GM12873 (cell line): ENCODE results near the gene FOXK2.

Experiments
- TF ChIP-seq, protein P1 (sequence below): IDR thresholded peaks from 2 replicates; pipeline ENCODE4 v1.5.1; 2012; ENCODE audit warnings: low read depth, mild to moderate bottlenecking, moderate library complexity, low read length, control low read depth; ENCODE audit not compliant: insufficient read depth; ENCODE audit errors: missing control alignments

Gene FOXK2

DNA sequence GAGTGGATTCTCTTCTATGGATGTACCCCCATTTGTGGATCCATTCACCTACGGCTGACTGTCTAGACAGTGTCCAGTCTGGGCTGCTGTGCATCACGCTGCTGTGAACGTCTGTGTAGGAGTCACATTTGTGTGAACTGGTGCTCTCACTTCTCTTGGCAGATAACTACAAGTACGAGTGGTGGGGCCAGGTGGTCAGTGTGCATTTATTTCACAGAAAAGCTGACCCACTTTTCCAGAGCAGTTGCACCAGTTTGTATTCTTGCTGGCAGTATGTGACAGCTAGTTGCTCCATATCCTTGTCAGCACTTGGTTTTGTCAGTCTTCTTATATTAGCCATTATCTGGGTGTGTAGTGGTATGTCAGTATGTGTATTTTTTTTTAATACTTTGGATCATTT is 28.4 kb downstream of the FOXK2 start:
- TF ChIP-seq, protein P1, sequence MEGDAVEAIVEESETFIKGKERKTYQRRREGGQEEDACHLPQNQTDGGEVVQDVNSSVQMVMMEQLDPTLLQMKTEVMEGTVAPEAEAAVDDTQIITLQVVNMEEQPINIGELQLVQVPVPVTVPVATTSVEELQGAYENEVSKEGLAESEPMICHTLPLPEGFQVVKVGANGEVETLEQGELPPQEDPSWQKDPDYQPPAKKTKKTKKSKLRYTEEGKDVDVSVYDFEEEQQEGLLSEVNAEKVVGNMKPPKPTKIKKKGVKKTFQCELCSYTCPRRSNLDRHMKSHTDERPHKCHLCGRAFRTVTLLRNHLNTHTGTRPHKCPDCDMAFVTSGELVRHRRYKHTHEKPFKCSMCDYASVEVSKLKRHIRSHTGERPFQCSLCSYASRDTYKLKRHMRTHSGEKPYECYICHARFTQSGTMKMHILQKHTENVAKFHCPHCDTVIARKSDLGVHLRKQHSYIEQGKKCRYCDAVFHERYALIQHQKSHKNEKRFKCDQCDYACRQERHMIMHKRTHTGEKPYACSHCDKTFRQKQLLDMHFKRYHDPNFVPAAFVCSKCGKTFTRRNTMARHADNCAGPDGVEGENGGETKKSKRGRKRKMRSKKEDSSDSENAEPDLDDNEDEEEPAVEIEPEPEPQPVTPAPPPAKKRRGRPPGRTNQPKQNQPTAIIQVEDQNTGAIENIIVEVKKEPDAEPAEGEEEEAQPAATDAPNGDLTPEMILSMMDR: no peak

DNA sequence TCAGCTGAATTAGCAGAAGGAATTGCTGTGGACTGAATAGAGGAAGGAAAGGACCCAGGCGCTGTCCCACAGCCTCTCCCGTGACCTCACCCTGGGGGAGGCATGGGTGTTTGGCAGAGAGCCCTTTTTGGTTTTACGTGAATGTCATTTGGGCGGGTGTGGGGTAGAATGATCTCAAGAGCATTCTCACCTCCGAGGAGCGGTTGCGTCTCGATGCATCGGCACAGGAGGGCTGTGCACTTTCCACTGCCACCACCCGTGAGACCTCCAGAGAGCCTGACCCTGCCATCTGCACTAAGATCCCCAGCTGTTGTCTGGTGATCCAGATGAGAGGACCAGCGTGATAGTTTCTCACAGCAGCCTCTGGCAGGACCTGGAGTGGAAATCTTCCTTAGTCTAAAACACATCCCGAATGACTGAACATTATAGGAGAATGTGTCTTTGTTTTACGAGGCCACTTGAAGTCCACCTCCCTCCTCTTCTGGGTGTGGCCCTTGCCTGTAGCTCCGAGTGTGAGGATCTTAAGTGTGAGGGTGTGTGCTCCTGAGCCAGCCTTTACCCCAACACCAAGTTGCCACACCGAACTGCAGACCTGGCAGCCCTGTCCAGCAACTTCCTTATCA is 29.3 kb downstream of the FOXK2 start:
- TF ChIP-seq, protein P1: no peak

DNA sequence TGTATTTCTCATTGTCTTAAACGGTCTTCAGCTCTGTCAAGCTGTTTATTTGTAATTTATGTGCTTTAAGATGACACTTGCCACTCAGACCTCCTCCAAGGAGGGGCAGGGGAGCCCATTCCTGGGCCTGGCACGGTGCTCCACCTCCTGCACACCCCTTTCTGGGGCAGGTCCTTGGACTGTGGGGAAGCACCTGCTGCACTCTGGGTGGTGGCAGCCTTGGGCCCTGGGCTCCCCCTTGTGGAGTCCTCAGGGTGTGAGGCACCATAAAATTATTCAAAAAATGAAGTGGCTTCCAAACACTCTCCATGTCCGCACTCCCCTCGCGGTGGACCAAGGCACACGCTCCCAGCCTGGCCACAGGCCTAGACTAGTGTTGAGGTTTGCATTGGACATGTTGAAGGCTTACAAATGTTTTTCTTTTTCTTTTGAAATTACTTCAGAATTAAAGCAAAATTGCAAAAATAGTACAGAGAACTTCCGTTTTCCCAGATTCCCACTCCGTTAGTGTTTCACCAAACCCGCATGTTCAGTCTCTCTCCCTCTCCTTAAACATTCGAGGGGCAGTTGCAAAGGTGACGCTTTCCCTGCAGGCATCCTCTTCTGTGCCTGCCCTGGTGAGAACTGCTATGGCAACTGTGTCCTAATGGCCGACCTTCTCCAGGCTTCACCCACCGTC is 32.4 kb downstream of the FOXK2 start:
- TF ChIP-seq, protein P1: peak; percentile 90

DNA sequence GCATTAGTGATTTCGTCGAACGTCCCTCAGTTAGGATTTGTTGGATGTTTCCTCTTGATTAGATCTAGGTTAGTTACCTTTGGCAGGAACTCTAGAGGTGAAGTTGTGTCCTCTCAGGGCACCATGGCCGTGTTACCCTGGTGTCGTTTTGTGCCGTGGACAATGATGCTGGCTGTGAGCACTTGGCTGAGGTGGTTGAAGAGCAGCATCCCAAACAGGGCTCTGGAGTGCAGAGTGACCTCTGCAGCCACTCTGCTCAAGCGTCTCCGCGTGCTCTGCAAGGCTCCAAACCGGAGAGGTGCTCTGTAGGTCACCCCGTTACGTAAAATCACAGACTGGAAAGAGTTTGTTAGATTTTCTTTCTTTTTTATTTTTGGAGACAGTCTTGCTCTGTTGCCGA is 33.0 kb downstream of the FOXK2 start:
- TF ChIP-seq, protein P1: no peak

DNA sequence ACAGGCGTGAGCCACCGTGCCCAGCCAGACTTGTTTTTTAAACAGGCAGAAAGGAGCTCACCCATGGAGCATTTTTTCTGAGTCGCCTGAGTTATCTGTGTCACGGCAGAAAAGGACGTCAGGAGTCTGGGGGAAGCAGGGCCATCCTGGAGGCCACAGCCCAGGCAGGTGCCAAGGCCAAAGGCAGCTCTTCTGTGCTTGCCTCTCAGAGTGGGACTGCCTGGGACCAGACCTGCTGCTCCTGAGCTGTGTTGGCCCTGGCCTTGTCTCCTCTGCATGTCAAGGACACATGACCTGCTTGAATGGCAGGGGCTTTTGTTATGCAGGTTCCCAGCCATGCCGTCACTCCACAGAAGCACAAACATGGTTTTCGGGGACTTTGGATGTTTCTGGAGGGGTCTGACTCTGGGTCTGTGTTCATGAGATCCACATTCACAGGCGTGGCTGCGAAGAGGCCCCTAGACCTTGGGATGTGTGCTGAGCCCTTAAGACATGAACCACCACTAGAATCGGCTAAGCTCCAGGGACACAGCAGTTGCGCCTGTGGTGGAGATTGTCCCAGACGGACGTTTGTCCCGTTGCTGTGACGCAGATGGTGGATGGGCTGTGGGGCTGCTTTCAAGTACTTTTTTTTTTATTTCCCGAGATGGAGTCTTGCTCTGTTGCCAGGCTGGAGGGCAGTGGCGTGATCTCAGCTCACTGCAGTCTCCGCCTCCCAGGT is 33.8 kb downstream of the FOXK2 start:
- TF ChIP-seq, protein P1: no peak

DNA sequence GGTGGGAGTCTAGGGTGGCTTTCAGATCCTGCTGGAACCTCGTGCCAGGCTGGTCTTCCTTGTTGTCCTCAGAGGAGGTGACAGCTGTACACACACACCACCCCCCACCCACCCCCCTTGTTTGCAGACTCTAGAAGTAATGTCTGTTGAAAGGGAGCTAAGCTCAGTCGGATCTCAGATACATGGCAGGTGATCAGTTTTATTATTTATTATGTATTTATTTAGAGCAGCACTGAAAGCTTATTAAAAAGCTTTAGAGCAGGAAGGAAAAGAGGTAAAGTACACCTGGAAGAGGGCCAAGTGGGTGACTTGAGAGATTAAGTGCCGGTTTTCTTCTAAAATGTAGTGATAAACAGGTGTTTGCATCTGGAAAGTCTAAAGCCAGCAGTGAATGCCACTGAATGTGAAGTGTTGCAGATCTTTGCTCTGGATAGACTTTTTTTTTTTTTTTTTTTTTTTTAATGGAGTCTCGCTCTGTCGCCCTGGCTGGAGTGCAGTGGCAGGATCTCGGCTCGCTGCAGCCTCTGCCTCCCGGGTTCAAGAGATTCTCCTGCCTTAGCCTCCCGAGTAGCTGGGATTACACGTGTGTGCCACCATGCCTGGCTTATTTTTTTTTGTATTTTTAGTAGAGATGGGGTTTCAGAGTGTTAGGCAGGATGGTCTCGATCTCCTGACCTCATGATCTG is 40.2 kb downstream of the FOXK2 start:
- TF ChIP-seq, protein P1: no peak

DNA sequence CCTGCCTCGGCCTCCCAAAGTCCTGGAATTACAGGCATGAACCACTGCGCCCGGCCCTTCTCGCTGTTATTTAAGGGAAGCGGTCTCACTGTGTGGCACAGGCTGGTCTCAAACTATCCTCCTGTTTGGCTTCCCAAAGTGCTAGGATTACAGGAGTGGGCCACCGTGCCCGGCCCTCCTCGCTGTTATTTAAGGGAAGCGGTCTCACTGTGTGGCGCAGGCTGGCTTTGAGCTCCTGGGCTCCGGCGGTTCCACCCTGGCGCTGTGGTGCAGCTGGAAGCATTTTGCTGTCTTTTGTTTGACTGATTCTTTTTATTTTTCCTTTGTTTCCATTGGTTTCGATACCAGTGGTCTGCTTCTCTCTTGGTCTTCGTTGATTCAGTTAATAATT is 40.7 kb downstream of the FOXK2 start:
- TF ChIP-seq, protein P1: no peak
